ENCODE data around the gene NOP53. TPM values are rescaled to one million over a fixed set of nuclear protein-coding genes. Genes with fewer than 3 reads are reported as not detected.
"Not testable (repeated sequence)": the region's sequence is repeated elsewhere in the genome, so short reads cannot be mapped to it uniquely, and the experiment has no call there.

NOP53 gene
- total and polyA plus RNA-seq, 4 donors = 25.8 to 85.5 (median 38.6) TPM

GRCh38 chr19:47714339-47714738 lies 31.0 kb upstream of the NOP53 start:
- Histone ChIP-seq H3K36me3 (ENCODE audit: control insufficient read depth in 4 of 4, insufficient read depth in 3 of 4, low read depth in 1 of 4, low read length in 3 of 4) (peaks cover 0 to 3% (median 0%) of the 10 kb centered on the region in 4 donors), H3K4me1 (ENCODE audit: control insufficient read depth in 4 of 4, insufficient read depth in 4 of 4, low read length in 3 of 4) (peaks cover 0 to 4% (median 3%) of the 10 kb centered on the region in 4 donors), H3K4me3 (ENCODE audit: low read depth in 1 of 3, low read length in 3 of 3) (no peak overlapping the region), H3K27me3 (ENCODE audit: control insufficient read depth in 4 of 4, insufficient read depth in 4 of 4, low read length in 3 of 4) (peaks cover 0 to 2% (median 0%) of the 10 kb centered on the region in 4 donors), H3K9me3 (ENCODE audit: control insufficient read depth in 4 of 4, low read length in 3 of 4) (no peaks in the 10 kb centered on the region), H3K27ac (ENCODE audit: low read depth in 1 of 2, low read length in 2 of 2) (no peak overlapping the region), H3K9ac (ENCODE audit: low read depth in 1 of 2, low read length in 2 of 2) (no peak overlapping the region)
- no peak for DNase-seq (ENCODE audit: low spot score)
- TF ChIP-seq HNF4G (IDR thresholded peaks at IDR 0.05) = no peak
- no peak for TF ChIP-seq EGR1 (IDR thresholded peaks at IDR 0.05; ENCODE audit: low read depth in 2 of 2)
- TF ChIP-seq RXRA (IDR thresholded peaks at IDR 0.05) = no peak
- TF ChIP-seq REST (IDR thresholded peaks at IDR 0.05) = no peak
- no peak for TF ChIP-seq RAD21 (IDR thresholded peaks at IDR 0.05)
- TF ChIP-seq HNF4A (conservative IDR thresholded peaks at IDR 0.05) = no peak
- TF ChIP-seq TAF1 (conservative IDR thresholded peaks at IDR 0.05) = no peak
- 91% methylated on average over 4 of the region's 4 CpGs for WGBS

- H3K27me3 ChIP-seq (ENCODE audit: control insufficient read depth in 4 of 4, insufficient read depth in 4 of 4, low read length in 3 of 4); H3K36me3 ChIP-seq (ENCODE audit: control insufficient read depth in 4 of 4, insufficient read depth in 3 of 4, low read depth in 1 of 4, low read length in 3 of 4); DNase-seq (ENCODE audit: low spot score); H3K27ac ChIP-seq (ENCODE audit: low read depth in 1 of 2, low read length in 2 of 2); H3K4me3 ChIP-seq (ENCODE audit: low read depth in 1 of 3, low read length in 3 of 3); H3K4me1 ChIP-seq (ENCODE audit: control insufficient read depth in 4 of 4, insufficient read depth in 4 of 4, low read length in 3 of 4); H3K9ac ChIP-seq (ENCODE audit: low read depth in 1 of 2, low read length in 2 of 2); H3K9me3 ChIP-seq (ENCODE audit: control insufficient read depth in 4 of 4, low read length in 3 of 4): not testable (repeated sequence)
Measured at GRCh38 chr19:47714855-47715254, 30.5 kb upstream of the NOP53 start.

- no peak for DNase-seq (ENCODE audit: low spot score)
- peaks cover 0 to 4% (median 3%) of the 10 kb centered on the region in 4 donors for H3K4me1 ChIP-seq (ENCODE audit: control insufficient read depth in 4 of 4, insufficient read depth in 4 of 4, low read length in 3 of 4)
- no peak for TF ChIP-seq HNF4G (IDR thresholded peaks at IDR 0.05)
- no peak for TF ChIP-seq GABPA (IDR thresholded peaks at IDR 0.05 in 1 of 2, conservative IDR thresholded peaks at IDR 0.05 in 1 of 2)
- no peak for TF ChIP-seq FOXA1 (IDR thresholded peaks at IDR 0.05)
- no peak for TF ChIP-seq REST (IDR thresholded peaks at IDR 0.05)
- TF ChIP-seq RXRA (IDR thresholded peaks at IDR 0.05) = no peak
- no peak for TF ChIP-seq SP1 (IDR thresholded peaks at IDR 0.05)
- no peak for TF ChIP-seq CTCF (IDR thresholded peaks at IDR 0.05; ENCODE audit: low read depth, low read length, missing input control)
- peaks cover 0 to 3% (median 0%) of the 10 kb centered on the region in 4 donors for H3K36me3 ChIP-seq (ENCODE audit: control insufficient read depth in 4 of 4, insufficient read depth in 3 of 4, low read depth in 1 of 4, low read length in 3 of 4)
- H3K4me3 ChIP-seq (ENCODE audit: low read depth in 1 of 3, low read length in 3 of 3) = no peak overlapping the region
- no peaks in the 10 kb centered on the region for H3K9me3 ChIP-seq (ENCODE audit: control insufficient read depth in 4 of 4, low read length in 3 of 4)
- H3K27me3 ChIP-seq (ENCODE audit: control insufficient read depth in 4 of 4, insufficient read depth in 4 of 4, low read length in 3 of 4) = peaks cover 0 to 2% (median 0%) of the 10 kb centered on the region in 4 donors
- 83% methylated on average over 32 of the region's 32 CpGs for WGBS
- H3K9ac ChIP-seq (ENCODE audit: low read depth in 1 of 2, low read length in 2 of 2) = no peak overlapping the region
- peak overlapping the region in 1 of 2 donors; percentile 12 for H3K27ac ChIP-seq (ENCODE audit: low read depth in 1 of 2, low read length in 2 of 2)
Measured at GRCh38 chr19:47716270-47716937, 28.9 kb upstream of the NOP53 start.

GRCh38 chr19:47718415-47719046 lies 26.8 kb upstream of the NOP53 start:
- H3K4me3 ChIP-seq (ENCODE audit: low read depth in 1 of 3, low read length in 3 of 3); H3K9ac ChIP-seq (ENCODE audit: low read depth in 1 of 2, low read length in 2 of 2): not testable (repeated sequence)
- WGBS = 79% methylated on average over 11 of the region's 11 CpGs

More at GRCh38 chr19:47718415-47719046, 26.8 kb upstream of the NOP53 start:
- H3K36me3 ChIP-seq (ENCODE audit: control insufficient read depth in 4 of 4, insufficient read depth in 3 of 4, low read depth in 1 of 4, low read length in 3 of 4); H3K4me1 ChIP-seq (ENCODE audit: control insufficient read depth in 4 of 4, insufficient read depth in 4 of 4, low read length in 3 of 4); DNase-seq (ENCODE audit: low spot score); H3K27me3 ChIP-seq (ENCODE audit: control insufficient read depth in 4 of 4, insufficient read depth in 4 of 4, low read length in 3 of 4); H3K9me3 ChIP-seq (ENCODE audit: control insufficient read depth in 4 of 4, low read length in 3 of 4): not testable (repeated sequence)
- peak overlapping the region; percentile 65 to 66 for H3K27ac ChIP-seq (ENCODE audit: low read depth in 1 of 2, low read length in 2 of 2)
